NCI-H2227 (cell line): ENCODE data around the gene EMILIN2.

Experiments
- DNase-seq: peaks from one replicate; lab custom pipeline; 2025; ENCODE audit not compliant: unreplicated experiment; lab: John Stamatoyannopoulos, UW

The EMILIN2 gene

GRCh38 chr18:2948038-2948437, 101.2 kb downstream of the EMILIN2 start:
- DNase-seq: peak; percentile 28

GRCh38 chr18:2952605-2953004, 105.8 kb downstream of the EMILIN2 start:
- no peak for DNase-seq

GRCh38 chr18:2953935-2954653, 107.3 kb downstream of the EMILIN2 start:
- no peak for DNase-seq

GRCh38 chr18:2954869-2955645, 108.3 kb downstream of the EMILIN2 start:
- DNase-seq: no peak

GRCh38 chr18:2956056-2956455, 109.2 kb downstream of the EMILIN2 start:
- no peak for DNase-seq

GRCh38 chr18:2958819-2959298, 112.1 kb downstream of the EMILIN2 start:
- no peak for DNase-seq

GRCh38 chr18:2959341-2959740, 112.5 kb downstream of the EMILIN2 start:
- no peak for DNase-seq

GRCh38 chr18:2960983-2961696, 114.3 kb downstream of the EMILIN2 start:
- DNase-seq: no peak

GRCh38 chr18:2961821-2962220, 115.0 kb downstream of the EMILIN2 start:
- DNase-seq: peak; percentile 12

GRCh38 chr18:2963048-2963447, 116.2 kb downstream of the EMILIN2 start:
- DNase-seq: no peak

- no peak for DNase-seq
Measured at GRCh38 chr18:2964361-2965010, 117.7 kb downstream of the EMILIN2 start.
